Measurements from ENCODE around the gene NPIPB4. TPM values are rescaled to one million over a fixed set of nuclear protein-coding genes. Genes with fewer than 3 reads are reported as not detected.
"Not testable (repeated sequence)": the region's sequence is repeated elsewhere in the genome, so short reads cannot be mapped to it uniquely, and the experiment has no call there.

Gene NPIPB4
- total RNA-seq, 4 donors from 2014 or later = 92.0 to 226 (median 133) TPM

- DNase-seq = peak; percentile 13
- H3K27ac ChIP-seq = peak overlapping the region in 1 of 4 donors; percentile 15
- H3K36me3 ChIP-seq; H3K4me3 ChIP-seq; intact Hi-C loops (cut with DNase I; ENCODE audit: low total_unique reads); H3K27me3 ChIP-seq; H3K9me3 ChIP-seq; H3K4me1 ChIP-seq: not testable (repeated sequence)
- peak; percentile 26 to 41 (median 36) for TF ChIP-seq CTCF (IDR thresholded peaks at IDR 0.05)
- whole genome bisulfite sequencing, 2 donors (ENCODE audit: low coverage in 1 of 2) = 64 to 90% methylated on average over 2 to 12 of the region's 13 CpGs
- in situ Hi-C loops (cut with MboI; ENCODE audit: low pct_ligation_motif_present in 1 of 4, low pct_unique_long_range_greater_than_20kb in 1 of 4, low sequenced_read_pairs in 3 of 4) = loop anchor here in 3 of 4 donors (25.0 kb wide), 2 partner anchors 161 to 186 kb away; partner anchors contain the start of gene UQCRC2 (in 2 of the 3)
Measured at GRCh38 chr16:21801538-21802374, 55.8 kb downstream of the NPIPB4 start.

DNA sequence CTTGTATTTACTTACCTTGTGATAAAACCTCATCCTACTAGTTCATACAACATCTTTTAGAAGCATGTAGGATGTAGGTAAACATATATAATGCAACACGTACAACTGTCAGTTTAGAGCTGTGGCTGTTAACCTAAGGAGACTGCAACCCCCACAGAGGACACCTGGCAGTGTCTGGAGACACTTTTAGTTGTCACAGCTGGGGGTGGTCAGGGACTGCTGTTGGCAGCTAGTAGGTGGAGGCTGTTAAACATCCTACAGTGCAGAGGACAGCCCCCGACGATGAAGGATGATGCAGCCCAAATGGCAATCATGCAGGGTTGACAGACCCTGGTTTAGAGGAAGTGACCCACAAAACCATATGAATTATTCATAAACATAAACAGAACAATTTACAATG, 59.0 kb downstream of the NPIPB4 start:
- H3K36me3 ChIP-seq; in situ Hi-C loops (cut with MboI; ENCODE audit: low pct_ligation_motif_present in 1 of 4, low pct_unique_long_range_greater_than_20kb in 1 of 4, low sequenced_read_pairs in 3 of 4); H3K4me3 ChIP-seq; H3K4me1 ChIP-seq; H3K27me3 ChIP-seq; H3K9me3 ChIP-seq; DNase-seq; H3K27ac ChIP-seq; intact Hi-C loops (cut with DNase I; ENCODE audit: low total_unique reads): not testable (repeated sequence)
- no CpG with 5 or more reads among the region's 3 CpGs for WGBS, 2 donors (ENCODE audit: low coverage in 1 of 2)

DNA sequence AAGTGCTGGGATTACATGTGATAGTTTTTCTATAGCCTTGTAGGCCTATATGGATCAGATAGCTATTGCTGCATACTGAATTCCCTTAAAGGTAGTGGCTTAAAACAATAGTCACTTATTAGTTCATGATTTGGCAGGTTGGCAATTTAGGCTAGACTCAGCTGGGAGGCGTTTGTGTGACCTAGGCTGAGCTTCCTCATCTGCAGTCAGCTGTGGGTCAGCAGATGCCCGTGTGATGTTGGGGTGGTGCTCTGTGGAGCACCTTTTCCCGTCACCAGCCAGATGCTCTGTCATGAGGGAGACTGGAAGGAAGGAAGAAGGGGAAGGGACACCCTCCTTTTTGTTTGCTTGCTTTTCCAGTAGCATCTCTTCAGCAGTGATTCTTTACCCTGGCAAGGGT, 64.2 kb downstream of the NPIPB4 start:
- H3K4me3 ChIP-seq; H3K27ac ChIP-seq; H3K36me3 ChIP-seq; DNase-seq; in situ Hi-C loops (cut with MboI; ENCODE audit: low pct_ligation_motif_present in 1 of 4, low pct_unique_long_range_greater_than_20kb in 1 of 4, low sequenced_read_pairs in 3 of 4); intact Hi-C loops (cut with DNase I; ENCODE audit: low total_unique reads); H3K4me1 ChIP-seq; H3K9me3 ChIP-seq; H3K27me3 ChIP-seq: not testable (repeated sequence)
- no CpG with 5 or more reads among the region's 3 CpGs for WGBS, 2 donors (ENCODE audit: low coverage in 1 of 2)

DNA sequence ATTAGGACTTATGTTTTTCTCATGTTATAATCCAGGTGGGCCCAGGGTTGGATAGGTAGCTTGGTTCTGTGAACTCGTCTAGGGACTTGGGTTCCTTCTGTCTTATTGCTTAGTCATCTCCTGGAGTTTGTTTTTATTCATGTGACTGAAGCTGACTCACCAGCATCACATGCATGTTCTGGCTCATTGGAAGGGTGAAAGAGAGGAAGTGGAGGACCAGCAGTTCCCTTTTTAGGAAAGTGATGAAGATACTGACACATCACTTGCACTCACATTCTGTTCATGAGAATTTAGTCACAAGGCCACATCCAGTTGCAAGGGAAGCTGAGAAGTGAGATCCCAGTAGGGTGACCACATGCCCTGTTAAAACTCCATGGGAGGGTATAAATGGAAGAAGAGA, 67.0 kb downstream of the NPIPB4 start:
- H3K27ac ChIP-seq; H3K9me3 ChIP-seq; DNase-seq; H3K4me1 ChIP-seq; intact Hi-C loops (cut with DNase I; ENCODE audit: low total_unique reads); in situ Hi-C loops (cut with MboI; ENCODE audit: low pct_ligation_motif_present in 1 of 4, low pct_unique_long_range_greater_than_20kb in 1 of 4, low sequenced_read_pairs in 3 of 4); H3K4me3 ChIP-seq; H3K27me3 ChIP-seq; H3K36me3 ChIP-seq: not testable (repeated sequence)
- WGBS, 2 donors (ENCODE audit: low coverage in 1 of 2) = 29% methylated on average over 1 of the region's 1 CpG; no CpG with 5 or more reads in 1 of the 2 donors

Small RNAs within 50 kb of the gene (small RNA-seq; reads per million reads assigned to genes)
- gene AC092375.3 = 0 reads per million in 4 donors

Other genes with a start within 250 kb of the NPIPB4 start
- gene IGSF6, start 205.1 kb downstream of the NPIPB4 start, total RNA-seq = 1 to 10 TPM in 3 of 4 donors, not detected in 1; 1.2 to 2.4 (median 2.2) TPM
- under 1 TPM in 1 of 4 donors, not detected in 3; 0.32 TPM for gene OTOA, start 193.8 kb downstream of the NPIPB4 start, total RNA-seq
- gene UQCRC2, start 95.6 kb upstream of the NPIPB4 start, total RNA-seq = 100 to 1,000 TPM; 112 to 359 (median 321) TPM
- not detected for gene PDZD9, start 143.4 kb upstream of the NPIPB4 start, total RNA-seq
- 10 to 100 TPM in 3 of 4 donors, 1 to 10 TPM in 1; 8.4 to 68.5 (median 17.2) TPM for gene MOSMO, start 150.4 kb upstream of the NPIPB4 start, total RNA-seq
- under 1 TPM in 1 of 4 donors, not detected in 3; 0.14 TPM for gene VWA3A, start 234.8 kb upstream of the NPIPB4 start, total RNA-seq

Data from transverse colon (tissue), 4 donors.